OCI-LY3 (cell line): ENCODE results near the gene MAGED4.
"Not testable (repeated sequence)": the region's sequence is repeated elsewhere in the genome, so short reads cannot be mapped to it uniquely, and the experiment has no call there.

Experiments used
- CTCF ChIP-seq: fragments of 200-600, 300-600 bp; sonication (generic); IDR thresholded peaks from 2 replicates; pipeline ENCODE4 v1.5.1; 2014; ENCODE audit warnings: antibody characterized with exemption, low read length, low read depth
- EZH2phosphoT487 ChIP-seq: fragments of 200-600 bp; shearing (Covaris generic); IDR thresholded peaks from 2 replicates; pipeline ENCODE4 v1.6.1; 2018; ENCODE audit warnings: antibody characterized with exemption, mixed run types, low read depth

GRCh38 chrX:52211405-52211804 is 26.7 kb downstream of the MAGED4 start:
- TF ChIP-seq CTCF, EZH2phosphoT487: not testable (repeated sequence)
